MM.1S (cell line): Measurements from ENCODE around the gene LCE3B.

Experiments used
- CTCF ChIP-seq: fragments of 300-600 bp; sonication (generic); IDR thresholded peaks from 2 replicates; pipeline ENCODE4 v1.5.1; 2016; ENCODE audit warnings: antibody characterized with exemption, low read length, mixed read lengths
- EZH2 ChIP-seq: fragments of 300-600 bp; sonication (generic); optimal IDR thresholded peaks from 2 replicates; pipeline ENCODE3; 2017; ENCODE audit warnings: low read depth, mild to moderate bottlenecking, antibody characterized with exemption, low read length, mixed read lengths
- EZH2phosphoT487 ChIP-seq: fragments of 300-600 bp; sonication (generic); IDR thresholded peaks from 2 replicates; pipeline ENCODE4 v1.6.1; 2018; ENCODE audit warnings: antibody characterized with exemption, low read length

DNA sequence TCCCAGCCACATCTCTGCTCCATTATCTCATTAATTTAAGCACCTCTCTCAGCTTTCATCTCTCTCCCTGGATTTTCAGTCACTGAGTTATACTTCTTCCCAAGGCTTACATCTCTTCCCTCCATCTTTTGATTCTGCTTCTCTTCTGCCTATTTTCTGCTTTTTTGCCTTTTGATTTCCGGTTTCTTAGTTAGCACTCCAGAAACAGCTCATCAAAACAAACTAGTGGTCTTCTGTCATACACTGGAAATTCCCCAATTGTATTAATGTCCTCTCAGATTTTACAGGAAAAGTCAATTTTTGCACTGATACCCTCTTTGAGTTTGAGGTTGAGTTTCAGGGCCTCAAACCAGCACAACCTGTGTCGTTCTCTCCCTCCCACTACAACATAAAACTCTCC lies 48.5 kb upstream of the LCE3B start:
- TF ChIP-seq CTCF (no peak), EZH2phosphoT487 (no peak), EZH2 (no peak)
